Fibroblast of pulmonary artery (primary cell): ENCODE data around the gene ZC3H14.

Source experiments
- DNase-seq: peaks from one replicate; pipeline ENCODE4 v3.0.0-alpha.2; 2010; ENCODE audit warnings: low read depth
- H3K4me3 ChIP-seq: replicated peaks from 2 replicates; pipeline ENCODE4 v1.5.1; 2011; ENCODE audit warnings: low read depth, mild to moderate bottlenecking, control low read depth, low read length, moderate library complexity
- TF ChIP-seq, protein P1 (sequence below): IDR thresholded peaks from 2 replicates; pipeline ENCODE4 v1.5.1; 2011; ENCODE audit warnings: mild to moderate bottlenecking, control low read depth, low read length, inconsistent platforms; ENCODE audit errors: missing control alignments

Gene ZC3H14

DNA sequence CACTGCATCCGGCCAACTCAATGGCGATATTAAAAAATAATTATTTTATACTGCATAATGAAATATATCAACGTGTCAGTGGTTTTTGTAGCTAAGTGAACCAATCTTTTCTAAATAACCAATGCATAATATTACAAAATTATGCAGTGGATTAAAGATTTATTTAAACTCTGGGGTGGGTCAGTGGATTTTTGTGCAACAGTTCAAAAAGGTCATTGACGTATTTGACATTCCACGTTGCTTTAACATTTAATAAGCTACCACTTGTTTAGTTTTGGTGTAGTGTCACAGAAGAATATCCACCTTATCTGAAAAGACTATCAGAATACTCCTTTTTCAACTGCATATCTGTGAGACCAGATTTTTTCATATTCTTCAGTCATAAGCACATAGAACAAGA, 2.6 kb downstream of the ZC3H14 start:
- TF ChIP-seq, protein P1, sequence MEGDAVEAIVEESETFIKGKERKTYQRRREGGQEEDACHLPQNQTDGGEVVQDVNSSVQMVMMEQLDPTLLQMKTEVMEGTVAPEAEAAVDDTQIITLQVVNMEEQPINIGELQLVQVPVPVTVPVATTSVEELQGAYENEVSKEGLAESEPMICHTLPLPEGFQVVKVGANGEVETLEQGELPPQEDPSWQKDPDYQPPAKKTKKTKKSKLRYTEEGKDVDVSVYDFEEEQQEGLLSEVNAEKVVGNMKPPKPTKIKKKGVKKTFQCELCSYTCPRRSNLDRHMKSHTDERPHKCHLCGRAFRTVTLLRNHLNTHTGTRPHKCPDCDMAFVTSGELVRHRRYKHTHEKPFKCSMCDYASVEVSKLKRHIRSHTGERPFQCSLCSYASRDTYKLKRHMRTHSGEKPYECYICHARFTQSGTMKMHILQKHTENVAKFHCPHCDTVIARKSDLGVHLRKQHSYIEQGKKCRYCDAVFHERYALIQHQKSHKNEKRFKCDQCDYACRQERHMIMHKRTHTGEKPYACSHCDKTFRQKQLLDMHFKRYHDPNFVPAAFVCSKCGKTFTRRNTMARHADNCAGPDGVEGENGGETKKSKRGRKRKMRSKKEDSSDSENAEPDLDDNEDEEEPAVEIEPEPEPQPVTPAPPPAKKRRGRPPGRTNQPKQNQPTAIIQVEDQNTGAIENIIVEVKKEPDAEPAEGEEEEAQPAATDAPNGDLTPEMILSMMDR = no peak
- DNase-seq = no peak
- H3K4me3 ChIP-seq = no peak overlapping the region

DNA sequence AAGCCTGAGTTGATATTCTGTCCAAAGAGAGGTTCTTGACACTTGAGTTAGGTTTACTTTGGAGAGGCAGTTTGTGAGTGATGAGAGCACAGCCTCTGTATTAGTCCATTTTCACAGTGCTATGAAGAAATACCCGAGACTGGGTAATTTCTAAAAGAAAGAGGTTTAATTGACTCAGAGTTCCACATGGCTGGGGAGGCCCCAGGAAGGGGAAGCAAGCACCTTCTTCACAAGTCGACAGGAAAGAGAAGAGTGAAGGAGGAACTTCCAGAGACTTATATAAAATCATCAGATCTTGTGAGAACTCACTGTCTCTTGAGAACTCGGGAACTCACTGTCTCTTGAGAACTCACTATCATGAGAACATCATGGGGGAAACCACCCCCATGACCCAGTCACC, 5.4 kb downstream of the ZC3H14 start:
- TF ChIP-seq, protein P1 = no peak
- no peak overlapping the region for H3K4me3 ChIP-seq
- no peak for DNase-seq

DNA sequence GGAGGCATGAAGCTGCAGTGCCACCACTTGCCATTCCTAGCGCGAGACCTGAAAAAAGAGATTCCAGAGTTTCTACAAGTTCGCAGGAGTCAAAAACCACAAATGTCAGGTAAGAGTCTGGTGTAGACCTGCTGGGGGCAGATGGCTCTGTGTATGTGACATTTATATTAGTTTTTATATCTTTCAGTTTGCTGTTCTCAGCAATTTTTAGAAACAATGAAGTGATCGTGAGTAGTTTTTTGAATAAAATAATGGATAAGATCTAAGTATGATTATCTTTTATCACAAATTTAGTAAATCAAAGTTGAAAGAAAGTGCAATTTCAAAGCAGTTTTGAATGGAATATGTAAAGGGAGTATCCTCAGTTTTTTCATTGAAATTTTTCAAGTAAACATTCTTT, 9.3 kb downstream of the ZC3H14 start:
- no peak overlapping the region for H3K4me3 ChIP-seq
- TF ChIP-seq, protein P1 = no peak

DNA sequence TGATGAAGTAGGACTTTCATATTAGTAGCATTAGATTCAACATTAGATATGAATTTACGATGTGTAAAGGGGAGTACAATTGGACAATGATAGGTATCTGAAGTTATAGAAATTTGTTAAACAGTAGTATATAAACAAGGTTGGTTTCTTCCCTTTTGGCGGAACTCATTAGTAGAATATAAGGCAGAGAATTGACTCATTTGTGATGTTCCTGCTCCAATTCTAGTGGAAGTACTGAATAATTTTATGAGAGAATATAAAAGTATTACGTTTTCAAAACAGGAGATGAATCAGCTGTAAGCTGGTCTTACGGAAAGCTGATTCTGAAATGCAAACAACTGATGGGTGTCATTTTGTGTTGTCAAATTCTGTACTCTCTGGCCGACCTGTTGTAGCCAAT, 13.4 kb downstream of the ZC3H14 start:
- DNase-seq = no peak
- TF ChIP-seq, protein P1 = no peak
- H3K4me3 ChIP-seq = no peak overlapping the region

More for the DNA sequence above, 9.3 kb downstream of the ZC3H14 start:
- no peak for DNase-seq

DNA sequence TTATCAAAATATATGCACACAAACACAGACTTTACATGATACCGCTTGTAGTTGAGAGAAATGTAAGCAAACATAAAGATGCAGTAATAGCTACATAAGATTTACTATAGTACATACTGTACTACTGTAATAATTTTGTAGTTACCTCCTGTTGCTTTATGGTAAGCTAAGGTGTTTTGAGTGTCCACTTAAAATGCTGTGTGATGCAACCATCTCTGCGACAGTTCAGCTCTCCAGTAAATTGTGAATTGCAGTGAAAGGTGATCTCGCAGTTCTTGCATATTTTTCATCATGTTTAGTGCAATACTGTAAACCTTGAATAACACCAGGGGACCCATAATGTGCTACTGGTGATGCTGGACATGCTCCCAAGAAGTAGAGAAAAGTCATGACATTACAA, 21.6 kb downstream of the ZC3H14 start:
- TF ChIP-seq, protein P1 = no peak
- no peak for DNase-seq
- H3K4me3 ChIP-seq = no peak overlapping the region

DNA sequence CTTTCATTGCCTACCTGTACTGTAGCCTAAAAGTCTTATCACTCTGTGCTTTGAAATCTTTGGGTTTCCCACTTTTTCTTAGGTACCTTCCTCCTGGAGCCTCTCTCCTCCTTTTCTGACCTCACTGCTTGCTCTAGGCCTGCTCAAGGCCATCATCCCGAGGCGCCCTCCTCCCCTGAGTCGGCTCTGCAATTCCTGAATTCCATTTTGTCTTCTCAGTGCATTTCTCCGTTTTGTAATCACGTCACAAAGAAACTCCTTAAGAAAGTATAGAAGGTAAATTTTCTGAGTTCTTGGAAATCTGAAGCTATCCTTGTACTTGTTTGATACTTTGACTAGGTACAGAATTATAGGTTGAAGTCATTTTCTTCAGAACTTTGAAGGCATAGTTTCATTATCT, 25.2 kb downstream of the ZC3H14 start:
- TF ChIP-seq, protein P1 = no peak
- DNase-seq = no peak
- H3K4me3 ChIP-seq = no peak overlapping the region

DNA sequence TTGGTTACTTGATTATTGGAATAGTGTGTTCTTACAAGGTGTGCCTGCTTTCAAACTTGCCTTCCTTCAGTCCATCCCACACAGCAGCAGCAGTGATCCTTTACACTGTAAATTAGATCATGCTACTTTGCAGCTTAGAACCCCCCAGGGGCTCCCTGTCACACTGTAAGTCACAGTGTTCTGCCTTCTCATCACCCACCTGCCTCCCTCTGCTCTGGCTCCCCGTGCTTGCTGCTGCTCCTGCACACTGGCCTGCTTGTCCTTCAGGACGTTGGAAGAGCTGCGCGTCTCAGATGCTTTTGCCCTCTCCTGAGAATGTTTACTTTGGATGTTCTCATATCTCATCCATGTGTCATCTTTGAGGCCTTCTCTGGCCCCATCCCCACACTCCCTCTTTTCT, 27.3 kb downstream of the ZC3H14 start:
- no peak for DNase-seq
- no peak overlapping the region for H3K4me3 ChIP-seq
- TF ChIP-seq, protein P1 = no peak
